K562 (cell line): Measurements from ENCODE around the gene SMG6. TPM values are rescaled to one million over a fixed set of nuclear protein-coding genes. Genes with fewer than 3 reads are reported as not detected.

Source experiments
- ARID1B ChIP-seq: fragments of 450-650 bp; IDR thresholded peaks from 2 replicates; pipeline ENCODE4 v1.6.1; 2016; ENCODE audit warnings: antibody characterized with exemption, mild to moderate bottlenecking, inconsistent platforms
- ATF7 ChIP-seq: fragments of 450-650 bp; IDR thresholded peaks from 2 replicates; pipeline ENCODE4 v1.7.1; 2014; ENCODE audit warnings: mild to moderate bottlenecking, moderate library complexity
- BRD9 ChIP-seq: fragments of 450-650 bp; IDR thresholded peaks from 2 replicates; pipeline ENCODE4 v1.6.1; 2018; ENCODE audit warnings: low read depth; ENCODE audit not compliant: partially characterized antibody
- CHD4 ChIP-seq: fragments of 200-600 bp; sonication (generic); IDR thresholded peaks from 3 replicates; pipeline ENCODE4 v1.6.1; 2012; ENCODE audit warnings: low read depth, mild to moderate bottlenecking, mixed read lengths, low read length, inconsistent platforms; ENCODE audit not compliant: insufficient read depth, insufficient replicate concordance, poor library complexity, severe bottlenecking
- CREM ChIP-seq: IDR thresholded peaks from 2 replicates; pipeline ENCODE4 v1.6.1; 2014; ENCODE audit warnings: antibody characterized with exemption, low read depth
- ELF2 ChIP-seq: fragments of 250-450 bp; sonication (Bioruptor Pico); IDR thresholded peaks from 2 replicates; pipeline ENCODE4 v1.5.0; 2021; ENCODE audit warnings: mild to moderate bottlenecking
- NFRKB ChIP-seq: fragments of 450-650 bp; IDR thresholded peaks from 2 replicates; pipeline ENCODE4 v1.6.1; 2016; ENCODE audit warnings: low read depth
- NR0B1 ChIP-seq: fragments of 450-650 bp; IDR thresholded peaks from one replicate; pipeline ENCODE4 v1.6.1; 2018; ENCODE audit warnings: mild to moderate bottlenecking, moderate library complexity; ENCODE audit not compliant: partially characterized antibody
- SAP30 ChIP-seq: fragments of 200-600 bp; sonication (generic); IDR thresholded peaks from 2 replicates; pipeline ENCODE4 v1.6.1; 2012; ENCODE audit warnings: borderline replicate concordance, low read depth, mild to moderate bottlenecking, moderate library complexity, low read length, control low read depth, inconsistent platforms; ENCODE audit not compliant: insufficient read depth, poor library complexity, severe bottlenecking
- SMAD2 ChIP-seq: fragments of 150-350 bp; IDR thresholded peaks from 2 replicates; pipeline ENCODE4 v1.6.1; 2014; ENCODE audit warnings: low read depth, mild to moderate bottlenecking, low read length
- SNAPC5 ChIP-seq: fragments of 250-450 bp; sonication (Bioruptor Pico); IDR thresholded peaks from 2 replicates; pipeline ENCODE4 v1.8.0; 2021; ENCODE audit warnings: moderate library complexity, mild to moderate bottlenecking, inconsistent platforms
- TCFL5 ChIP-seq: fragments of 250-450 bp; sonication (Bioruptor Pico); conservative IDR thresholded peaks from 2 replicates; pipeline ENCODE4 v1.6.1; 2021; ENCODE audit warnings: mild to moderate bottlenecking, moderate library complexity, matching md5 sums
- ZNF174 ChIP-seq: fragments of 250-450 bp; sonication (Bioruptor Pico); IDR thresholded peaks from 2 replicates; pipeline ENCODE4 v1.4.0; 2020; ENCODE audit warnings: mild to moderate bottlenecking
- polyA plus RNA-seq, 8 experiments: library from polyadenylated mRNA; depleted of rRNA in 4 of 8; stranded (reverse) in 5 of 8; unstranded in 3 of 8; fragments of >200 nt; fragmentation: Nextera tagmentation in 2 of 8; fragmentation: Illumina TruSeq in 1 of 8; extraction: Ambion mirVana in 2 of 8; extraction: Trizol in 1 of 8; gene quantifications; 2 replicates each; pipeline versions ENCODE4 v1.2.1 to v1.2.3, GENCODE V29; 2011 to 2014; ENCODE audit warnings: inconsistent platforms in 1 of 8, missing spikeins in 1 of 8
- total RNA-seq, 7 experiments: library from RNA; depleted of rRNA in 6 of 7; stranded (reverse); fragments of >200 nt in 6 of 7; fragmentation: Illumina TruSeq in 2 of 7; extraction: Trizol in 2 of 7; gene quantifications; 2 replicates each; pipeline versions ENCODE4 v1.2.1 to v1.2.3, GENCODE V29; 2011 to 2021; ENCODE audit warnings: low replicate concordance in 1 of 7
- TF ChIP-seq, protein P1 (sequence below): fragments of 250-450 bp; sonication (Bioruptor Pico); IDR thresholded peaks from 2 replicates; pipeline ENCODE4 v1.5.0; 2020; ENCODE audit warnings: mild to moderate bottlenecking, borderline replicate concordance
- TF ChIP-seq, protein P2 (sequence below): sonication (generic); formaldehyde crosslinking; IDR thresholded peaks from 2 replicates; pipeline ENCODE4 v1.8.0; 2022; ENCODE audit warnings: mild to moderate bottlenecking, missing genetic modification reagents, borderline replicate concordance
- TF ChIP-seq, protein P3 (sequence below): fragments of 200-800 bp; sonication (Bioruptor generic); IDR thresholded peaks from 2 replicates; pipeline ENCODE4 v1.6.1; 2017; ENCODE audit warnings: missing genetic modification characterization, missing compliant biosample characterization

SMG6 gene
- total and polyA plus RNA-seq, 9 of the 15 experiments (the other 6 are each of a cell fraction or from before 2014, with no cell fraction given), result 0.44 to 13.9 (median 6.0) TPM

DNA sequence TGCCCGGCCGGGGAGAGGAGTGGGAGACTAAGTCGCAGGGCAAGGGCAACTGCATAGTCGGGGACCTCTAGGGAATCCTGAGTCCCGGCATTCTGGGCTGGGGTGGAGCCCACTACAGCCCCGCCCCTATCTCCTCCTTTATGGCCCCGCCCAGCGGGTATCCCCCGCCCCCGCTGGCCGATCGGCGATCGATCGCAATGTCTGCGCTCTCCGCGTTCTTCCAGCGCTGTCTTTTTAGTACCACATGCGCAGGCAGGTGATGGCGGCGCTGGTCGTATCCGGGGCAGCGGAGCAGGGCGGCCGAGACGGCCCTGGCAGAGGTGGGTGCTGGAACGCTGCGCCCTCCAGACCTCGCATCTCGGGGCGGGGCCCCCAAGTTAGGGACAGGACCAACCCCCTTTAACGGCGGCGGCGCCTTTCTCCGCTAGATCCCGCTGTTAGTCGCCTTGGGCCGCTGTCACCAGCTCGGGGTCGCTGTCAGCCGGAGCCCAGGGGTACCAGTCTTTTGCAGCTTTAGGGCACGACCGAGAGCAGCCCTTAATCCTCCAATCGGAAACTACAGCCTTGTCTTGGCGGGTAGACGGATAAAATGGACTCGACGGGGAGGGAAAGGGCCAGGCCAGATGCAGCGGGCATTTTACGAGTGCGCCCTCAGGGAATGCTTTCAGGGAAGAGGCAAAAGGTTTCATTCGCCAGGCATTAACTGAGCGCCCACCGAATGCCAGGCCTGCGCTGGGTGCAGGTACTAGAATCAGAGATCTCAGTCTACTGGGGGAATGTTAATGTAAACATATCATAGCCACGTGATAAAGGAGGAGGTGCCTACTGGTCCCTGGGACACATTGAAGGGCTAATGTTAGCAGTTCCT, 273.4 kb downstream of the SMG6 start, which contains the start of gene DPH1 (continued):
- no peak for TF ChIP-seq BRD9
- no peak for TF ChIP-seq TCFL5 (CRISPR knock-in tag)
- no peak for TF ChIP-seq SMAD2
- no peak for TF ChIP-seq CHD4
- TF ChIP-seq ZNF174 (CRISPR knock-in tag), result no peak
- TF ChIP-seq, protein P1, sequence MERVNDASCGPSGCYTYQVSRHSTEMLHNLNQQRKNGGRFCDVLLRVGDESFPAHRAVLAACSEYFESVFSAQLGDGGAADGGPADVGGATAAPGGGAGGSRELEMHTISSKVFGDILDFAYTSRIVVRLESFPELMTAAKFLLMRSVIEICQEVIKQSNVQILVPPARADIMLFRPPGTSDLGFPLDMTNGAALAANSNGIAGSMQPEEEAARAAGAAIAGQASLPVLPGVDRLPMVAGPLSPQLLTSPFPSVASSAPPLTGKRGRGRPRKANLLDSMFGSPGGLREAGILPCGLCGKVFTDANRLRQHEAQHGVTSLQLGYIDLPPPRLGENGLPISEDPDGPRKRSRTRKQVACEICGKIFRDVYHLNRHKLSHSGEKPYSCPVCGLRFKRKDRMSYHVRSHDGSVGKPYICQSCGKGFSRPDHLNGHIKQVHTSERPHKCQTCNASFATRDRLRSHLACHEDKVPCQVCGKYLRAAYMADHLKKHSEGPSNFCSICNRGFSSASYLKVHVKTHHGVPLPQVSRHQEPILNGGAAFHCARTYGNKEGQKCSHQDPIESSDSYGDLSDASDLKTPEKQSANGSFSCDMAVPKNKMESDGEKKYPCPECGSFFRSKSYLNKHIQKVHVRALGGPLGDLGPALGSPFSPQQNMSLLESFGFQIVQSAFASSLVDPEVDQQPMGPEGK, result no peak
- TF ChIP-seq ARID1B, result no peak
- peak; percentile 62 for TF ChIP-seq CREM
- no peak for TF ChIP-seq SNAPC5
- TF ChIP-seq ATF7, result peak; percentile 54
- TF ChIP-seq NFRKB, result no peak
- TF ChIP-seq, protein P2, sequence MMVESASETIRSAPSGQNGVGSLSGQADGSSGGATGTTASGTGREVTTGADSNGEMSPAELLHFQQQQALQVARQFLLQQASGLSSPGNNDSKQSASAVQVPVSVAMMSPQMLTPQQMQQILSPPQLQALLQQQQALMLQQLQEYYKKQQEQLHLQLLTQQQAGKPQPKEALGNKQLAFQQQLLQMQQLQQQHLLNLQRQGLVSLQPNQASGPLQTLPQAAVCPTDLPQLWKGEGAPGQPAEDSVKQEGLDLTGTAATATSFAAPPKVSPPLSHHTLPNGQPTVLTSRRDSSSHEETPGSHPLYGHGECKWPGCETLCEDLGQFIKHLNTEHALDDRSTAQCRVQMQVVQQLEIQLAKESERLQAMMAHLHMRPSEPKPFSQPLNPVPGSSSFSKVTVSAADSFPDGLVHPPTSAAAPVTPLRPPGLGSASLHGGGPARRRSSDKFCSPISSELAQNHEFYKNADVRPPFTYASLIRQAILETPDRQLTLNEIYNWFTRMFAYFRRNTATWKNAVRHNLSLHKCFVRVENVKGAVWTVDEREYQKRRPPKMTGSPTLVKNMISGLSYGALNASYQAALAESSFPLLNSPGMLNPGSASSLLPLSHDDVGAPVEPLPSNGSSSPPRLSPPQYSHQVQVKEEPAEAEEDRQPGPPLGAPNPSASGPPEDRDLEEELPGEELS (CRISPR knock-in tag), result no peak
- TF ChIP-seq, protein P3, sequence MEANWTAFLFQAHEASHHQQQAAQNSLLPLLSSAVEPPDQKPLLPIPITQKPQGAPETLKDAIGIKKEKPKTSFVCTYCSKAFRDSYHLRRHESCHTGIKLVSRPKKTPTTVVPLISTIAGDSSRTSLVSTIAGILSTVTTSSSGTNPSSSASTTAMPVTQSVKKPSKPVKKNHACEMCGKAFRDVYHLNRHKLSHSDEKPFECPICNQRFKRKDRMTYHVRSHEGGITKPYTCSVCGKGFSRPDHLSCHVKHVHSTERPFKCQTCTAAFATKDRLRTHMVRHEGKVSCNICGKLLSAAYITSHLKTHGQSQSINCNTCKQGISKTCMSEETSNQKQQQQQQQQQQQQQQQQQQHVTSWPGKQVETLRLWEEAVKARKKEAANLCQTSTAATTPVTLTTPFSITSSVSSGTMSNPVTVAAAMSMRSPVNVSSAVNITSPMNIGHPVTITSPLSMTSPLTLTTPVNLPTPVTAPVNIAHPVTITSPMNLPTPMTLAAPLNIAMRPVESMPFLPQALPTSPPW (CRISPR knock-in tag), result peak; percentile 92
- no peak for TF ChIP-seq NR0B1
- 0 out of 2 replicates have a peak, but pooled peaks have one; percentile 28 for TF ChIP-seq ELF2 (CRISPR knock-in tag)
- peak; percentile 98 for TF ChIP-seq SAP30
